Measurements from ENCODE around the gene TSPEAR. TPM values are rescaled to one million over a fixed set of nuclear protein-coding genes. Genes with fewer than 3 reads are reported as not detected.
A peak's percentile ranks its signal among the peaks of the same experiment; 100 is the strongest.

The TSPEAR gene
- total and polyA plus RNA-seq, 2 of the 13 experiments (the other 11 are each of a cell fraction or from before 2014, with no cell fraction given), result 0.07 to 0.32 TPM

- no peak overlapping the region for H2AFZ ChIP-seq (ENCODE audit: low read length)
- peaks cover 5 to 33% of the 10 kb centered on the region in 2 experiments for H3K27me3 ChIP-seq (ENCODE audit: control insufficient read depth in 1 of 2, insufficient read depth in 2 of 2, low read length in 2 of 2)
- H3K27ac ChIP-seq (ENCODE audit: extremely low read length, insufficient read depth, low read length), result no peak overlapping the region
- intact Hi-C loops (cut with micrococcal nuclease; ENCODE audit: unreplicated experiment) (loop anchor here (5.0 kb wide), 1 partner anchor 34 kb away; no protein-coding TSS in a partner anchor), in situ Hi-C loops (cut with HindIII; ENCODE audit: extremely low pct_ligation_motif_present, low pct_unique_long_range_greater_than_20kb) (loop anchor here (5.0 kb wide), 1 partner anchor 229 kb away; no protein-coding TSS in a partner anchor)
- peaks cover 55% of the 10 kb centered on the region for H3K4me1 ChIP-seq (ENCODE audit: insufficient read depth, low read length)
- ChIA-PET CTCF (ENCODE audit: low intra/inter-chr PET ratio, low total read pairs) (no interaction called here), POLR2A (no interaction called here)
- H3K4me2 ChIP-seq (ENCODE audit: low read depth, low read length), result peak overlapping the region; percentile 40; the same call in 1 of the 2 replicates
- no peak overlapping the region; a peak in 1 of 6 replicates for H3K4me3 ChIP-seq (replicated peaks in 1 of 3; ENCODE audit: insufficient read depth in 1 of 3, low read depth in 2 of 3, low read length in 3 of 3)
- peak; percentile 86 for ATAC-seq
- peak; percentile 70 for FAIRE-seq
- H3K9me3 ChIP-seq (ENCODE audit: low read length), result no peaks in the 10 kb centered on the region
- no peaks in the 10 kb centered on the region for H3K36me3 ChIP-seq (replicated peaks in 1 of 2; ENCODE audit: control insufficient read depth in 1 of 2, insufficient read depth in 2 of 2, low read length in 2 of 2)
- WGBS (ENCODE audit: low lambda C conversion rate), result 0% methylated on average over 3 of the region's 8 CpGs
- H4K20me1 ChIP-seq (ENCODE audit: insufficient read depth, low read length), result no peaks in the 10 kb centered on the region
- no peak overlapping the region for H3K9ac ChIP-seq (ENCODE audit: insufficient read depth, low read depth, low read length)
- no peaks in the 10 kb centered on the region for H3K79me2 ChIP-seq (ENCODE audit: insufficient read depth, low read length)
- BruUV-seq (replicated peaks), result no TSS peak
- peak; percentile 85 for DNase-seq (ENCODE audit: low spot score)
- TF ChIP-seq RELA (CRISPR knock-in tag; IDR thresholded peaks at IDR 0.05), result no peak
- TF ChIP-seq TP53 (CRISPR knock-in tag; conservative IDR thresholded peaks at IDR 0.05), result no peak
- TF ChIP-seq ZBTB1 (CRISPR knock-in tag; IDR thresholded peaks at IDR 0.05; ENCODE audit: borderline replicate concordance), result no peak
- TF ChIP-seq, protein P1, sequence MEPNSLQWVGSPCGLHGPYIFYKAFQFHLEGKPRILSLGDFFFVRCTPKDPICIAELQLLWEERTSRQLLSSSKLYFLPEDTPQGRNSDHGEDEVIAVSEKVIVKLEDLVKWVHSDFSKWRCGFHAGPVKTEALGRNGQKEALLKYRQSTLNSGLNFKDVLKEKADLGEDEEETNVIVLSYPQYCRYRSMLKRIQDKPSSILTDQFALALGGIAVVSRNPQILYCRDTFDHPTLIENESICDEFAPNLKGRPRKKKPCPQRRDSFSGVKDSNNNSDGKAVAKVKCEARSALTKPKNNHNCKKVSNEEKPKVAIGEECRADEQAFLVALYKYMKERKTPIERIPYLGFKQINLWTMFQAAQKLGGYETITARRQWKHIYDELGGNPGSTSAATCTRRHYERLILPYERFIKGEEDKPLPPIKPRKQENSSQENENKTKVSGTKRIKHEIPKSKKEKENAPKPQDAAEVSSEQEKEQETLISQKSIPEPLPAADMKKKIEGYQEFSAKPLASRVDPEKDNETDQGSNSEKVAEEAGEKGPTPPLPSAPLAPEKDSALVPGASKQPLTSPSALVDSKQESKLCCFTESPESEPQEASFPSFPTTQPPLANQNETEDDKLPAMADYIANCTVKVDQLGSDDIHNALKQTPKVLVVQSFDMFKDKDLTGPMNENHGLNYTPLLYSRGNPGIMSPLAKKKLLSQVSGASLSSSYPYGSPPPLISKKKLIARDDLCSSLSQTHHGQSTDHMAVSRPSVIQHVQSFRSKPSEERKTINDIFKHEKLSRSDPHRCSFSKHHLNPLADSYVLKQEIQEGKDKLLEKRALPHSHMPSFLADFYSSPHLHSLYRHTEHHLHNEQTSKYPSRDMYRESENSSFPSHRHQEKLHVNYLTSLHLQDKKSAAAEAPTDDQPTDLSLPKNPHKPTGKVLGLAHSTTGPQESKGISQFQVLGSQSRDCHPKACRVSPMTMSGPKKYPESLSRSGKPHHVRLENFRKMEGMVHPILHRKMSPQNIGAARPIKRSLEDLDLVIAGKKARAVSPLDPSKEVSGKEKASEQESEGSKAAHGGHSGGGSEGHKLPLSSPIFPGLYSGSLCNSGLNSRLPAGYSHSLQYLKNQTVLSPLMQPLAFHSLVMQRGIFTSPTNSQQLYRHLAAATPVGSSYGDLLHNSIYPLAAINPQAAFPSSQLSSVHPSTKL (CRISPR knock-in tag; IDR thresholded peaks at IDR 0.05), result peak; percentile 71
- no peak for TF ChIP-seq ZBTB39 (CRISPR knock-in tag; IDR thresholded peaks at IDR 0.05)
- TF ChIP-seq CBX2 (IDR thresholded peaks at IDR 0.05; ENCODE audit: low read depth, low read length), result no peak
- no peak for TF ChIP-seq CBX2 (CRISPR knock-in tag; IDR thresholded peaks at IDR 0.05; ENCODE audit: low read depth)
- TF ChIP-seq PLRG1 (conservative IDR thresholded peaks at IDR 0.05), result no peak
- peak; percentile 42; the same call in 1 of the 3 replicates for TF ChIP-seq MXI1 (IDR thresholded peaks at IDR 0.05; ENCODE audit: borderline replicate concordance, low read depth, low read length)
- peak; percentile 85 for TF ChIP-seq HNF4A (CRISPR knock-in tag; IDR thresholded peaks at IDR 0.05)
- peak; percentile 43; the same call in 1 of the 2 replicates for TF ChIP-seq HNF4G (IDR thresholded peaks at IDR 0.05; ENCODE audit: borderline replicate concordance, low read depth, low read length)
- TF ChIP-seq HNF4G (CRISPR knock-in tag; IDR thresholded peaks at IDR 0.05; ENCODE audit: borderline replicate concordance, low read depth), result no peak
- no peak for TF ChIP-seq GPBP1L1 (CRISPR knock-in tag; IDR thresholded peaks at IDR 0.05)
- no peak for TF ChIP-seq RCOR2 (CRISPR knock-in tag; IDR thresholded peaks at IDR 0.05)
- TF ChIP-seq EP300 (IDR thresholded peaks at IDR 0.05; ENCODE audit: low read depth in 2 of 2, low read length in 2 of 2), result peak in 1 of 2 experiments; percentile 42; a peak in 1 of 4 replicates
- peak; percentile 30; the same call in 1 of the 2 replicates for TF ChIP-seq EP300 (CRISPR knock-in tag; IDR thresholded peaks at IDR 0.05; ENCODE audit: borderline replicate concordance)
Measured at GRCh38 chr21:44736291-44737004, 25.1 kb upstream of the TSPEAR start.
